B cell (primary cell): ENCODE data around the gene EEF1AKMT2. TPM values are rescaled to one million over a fixed set of nuclear protein-coding genes. Genes with fewer than 3 reads are reported as not detected.

Source experiments
- ATAC-seq: fragments of 200-7000 bp; cut with Tn5 transposase; one replicate; pipeline ENCODE4 v1.10.0; 2021; ENCODE audit warnings: low read depth, mild to moderate bottlenecking, moderate number of reproducible peaks, moderate library complexity
- CTCF ChIA-PET: fragments of 350-600 bp; sonication (Branson Sonifier 250); formaldehyde crosslinking; loops from one replicate; lab custom pipeline; 2021; ENCODE audit warnings: antibody characterized with exemption, inconsistent platforms; lab: Charles Lee
- POLR2A ChIA-PET: fragments of 350-600 bp; sonication (Branson Sonifier 250); formaldehyde crosslinking; loops from one replicate; lab custom pipeline; 2021; ENCODE audit warnings: antibody characterized with exemption; lab: Charles Lee
- DNase-seq: peaks from one replicate; pipeline ENCODE4 v3.0.0; 2013
- H2AFZ ChIP-seq: 2 replicates; pipeline ENCODE4 v1.6.1; 2012; ENCODE audit warnings: mild to moderate bottlenecking, low read depth, low read length; ENCODE audit not compliant: insufficient read depth, poor library complexity, severe bottlenecking
- H3K27ac ChIP-seq, 2 donors: 1 replicate in 1 of 2; 2 replicates in 1 of 2; pipeline ENCODE4 v1.5.1; 2012 to 2013; ENCODE audit warnings: low read length in 2 of 2, mild to moderate bottlenecking in 2 of 2, moderate library complexity in 1 of 2
- H3K27me3 ChIP-seq, 4 experiments: fragments of 200-600 bp in 1 of 4; sonication (generic) in 1 of 4; replicated peaks in 1 of 4; 1 replicate in 2 of 4; 2 replicates in 2 of 4; pipeline versions ENCODE4 v1.6.1 to v1.7.0; 2013 to 2016; ENCODE audit warnings: low read length in 3 of 4, mild to moderate bottlenecking in 2 of 4, mixed read lengths in 1 of 4, moderate library complexity in 1 of 4; ENCODE audit not compliant: insufficient read depth in 4 of 4, control insufficient read depth in 3 of 4; ENCODE audit errors: control extremely low read depth in 1 of 4
- H3K36me3 ChIP-seq, 2 experiments: replicated peaks in 1 of 2; 1 replicate in 1 of 2; 2 replicates in 1 of 2; pipeline versions ENCODE4 v1.6.1 to v1.7.1; 2013; ENCODE audit warnings: low read length in 1 of 2; ENCODE audit not compliant: insufficient read depth in 2 of 2, control insufficient read depth in 1 of 2; ENCODE audit errors: control extremely low read depth in 1 of 2, extremely low read depth in 1 of 2
- H3K4me1 ChIP-seq, 2 donors: fragments of 200-600 bp in 1 of 2; sonication (generic) in 1 of 2; 1 replicate in 1 of 2; 2 replicates in 1 of 2; pipeline versions ENCODE4 v1.5.1 to v1.6.1; 2013 to 2017; ENCODE audit warnings: low read length in 2 of 2; ENCODE audit not compliant: control insufficient read depth in 2 of 2, insufficient read depth in 2 of 2
- H3K4me2 ChIP-seq: replicated peaks from 2 replicates; pipeline ENCODE3; 2012; ENCODE audit warnings: mild to moderate bottlenecking, low read depth, low read length; ENCODE audit not compliant: poor library complexity, severe bottlenecking
- H3K4me3 ChIP-seq, 5 experiments: fragments of 200-600 bp in 1 of 5; sonication (generic) in 1 of 5; 1 replicate in 3 of 5; 2 replicates in 2 of 5; pipeline versions ENCODE4 v1.5.1 to v1.7.0; 2011 to 2016; ENCODE audit warnings: low read length in 4 of 5, mild to moderate bottlenecking in 4 of 5, low read depth in 2 of 5, control low read depth in 1 of 5, moderate library complexity in 1 of 5; ENCODE audit not compliant: insufficient read depth in 1 of 5; ENCODE audit errors: control extremely low read depth in 1 of 5, extremely low read depth in 1 of 5
- H3K79me2 ChIP-seq: fragments of 200-600 bp; sonication (generic); one replicate; pipeline ENCODE4 v1.6.0; 2016; ENCODE audit warnings: low read length; ENCODE audit not compliant: control insufficient read depth, insufficient read depth
- H3K9ac ChIP-seq: fragments of 200-600 bp; sonication (generic); 2 replicates; pipeline ENCODE4 v1.6.1; 2017; ENCODE audit warnings: mild to moderate bottlenecking, low read length, moderate library complexity
- H3K9me3 ChIP-seq, 3 donors: one replicate each; pipeline versions ENCODE4 v1.6.1 to v1.7.1; 2013; ENCODE audit warnings: low read length in 2 of 3; ENCODE audit not compliant: control insufficient read depth in 2 of 3, insufficient read depth in 1 of 3; ENCODE audit errors: control extremely low read depth in 1 of 3
- H4K20me1 ChIP-seq: 2 replicates; pipeline ENCODE4 v1.6.0; 2012; ENCODE audit warnings: mild to moderate bottlenecking, low read length; ENCODE audit not compliant: insufficient read depth, control insufficient read depth, poor library complexity, severe bottlenecking
- H3K27ac Mint-ChIP-seq: one replicate; pipeline ENCODE4 v1.8.0; 2021; ENCODE audit warnings: mixed read lengths
- H3K27me3 Mint-ChIP-seq: one replicate; pipeline ENCODE4 v1.8.0; 2021; ENCODE audit warnings: mixed read lengths
- H3K4me1 Mint-ChIP-seq: one replicate; pipeline ENCODE4 v1.8.0; 2021; ENCODE audit warnings: mixed read lengths
- H3K4me3 Mint-ChIP-seq: one replicate; pipeline ENCODE4 v1.8.0; 2021; ENCODE audit warnings: mixed read lengths
- H3K9me3 Mint-ChIP-seq: one replicate; pipeline ENCODE4 v1.8.0; 2022; ENCODE audit warnings: mixed read lengths; ENCODE audit not compliant: insufficient read depth
- CTCF ChIP-seq: fragments of 200-600 bp; IDR thresholded peaks from one replicate; pipeline ENCODE4 v1.8.0; 2022; ENCODE audit warnings: antibody characterized with exemption, mild to moderate bottlenecking
- EZH2 ChIP-seq: IDR thresholded peaks from 2 replicates; pipeline ENCODE4 v1.6.1; 2012; ENCODE audit warnings: borderline replicate concordance, low read depth, mild to moderate bottlenecking, moderate library complexity, low read length; ENCODE audit not compliant: insufficient read depth, poor library complexity, severe bottlenecking
- WGBS: methylation state at CpG from one replicate; pipeline ENCODE4 v1.1.5; 2013; ENCODE audit warnings: missing lambda C conversion rate; ENCODE audit not compliant: insufficient coverage; 5-methylcytosine and 5-hydroxymethylcytosine counted together
- intact Hi-C: fragments of 100-400 bp; cut with micrococcal nuclease; formaldehyde crosslinking; loops from one replicate; pipeline ENCODE4 v1.10.0; 2022
- polyA plus RNA-seq: library from polyadenylated mRNA; depleted of rRNA; stranded (reverse); fragments of >200 nt; gene quantifications from 2 replicates; pipeline ENCODE4 v1.2.3, GENCODE V29; 2012
- total RNA-seq, 2 donors: library from RNA; stranded (reverse); fragments of 120-200 nt in 1 of 2; gene quantifications; 1 replicate in 1 of 2; 2 replicates in 1 of 2; pipeline versions ENCODE4 v1.2.3 to v1.2.4, GENCODE V29; 2013 to 2022

EEF1AKMT2 gene
- total and polyA plus RNA-seq, 2 donors (not counting 1 experiment from before 2014, with no cell fraction given) = 8.8 to 15.0 TPM

GRCh38 chr10:124732931-124733570, 58.6 kb downstream of the EEF1AKMT2 start:
- intact Hi-C loops = loop anchor here (2.0 kb wide), 1 partner anchor 14 kb away; no protein-coding TSS in a partner anchor
- no peak for TF ChIP-seq CTCF
- no peak for TF ChIP-seq EZH2
- Mint-ChIP-seq H3K4me1 (peaks cover 97% of the 10 kb centered on the region), H3K4me3 (peak overlapping the region; percentile 52), H3K9me3 (no peaks in the 10 kb centered on the region), H3K27me3 (no peaks in the 10 kb centered on the region), H3K27ac (peak overlapping the region; percentile 79)
- Histone ChIP-seq H3K27ac (peak overlapping the region; percentile 80 to 98), H3K4me3 (peak overlapping the region in 2 of 5 experiments; percentile 13 to 39), H4K20me1 (peaks cover 66% of the 10 kb centered on the region), H3K27me3 (no peaks in the 10 kb centered on the region), H3K4me2 (peak overlapping the region; percentile 90), H3K4me1 (peaks cover 99 to 100% of the 10 kb centered on the region in 2 donors), H3K79me2 (peaks cover 100% of the 10 kb centered on the region), H3K9ac (peak overlapping the region; percentile 45), H3K36me3 (peaks cover 0 to 26% of the 10 kb centered on the region in 2 experiments), H3K9me3 (no peaks in the 10 kb centered on the region), H2AFZ (peak overlapping the region; percentile 14)
- DNase-seq (peak; percentile 61), ATAC-seq (peak; percentile 34)
- POLR2A ChIA-PET = interaction anchor here (0.6 to 6.8 kb wide), 10 partner anchors 9 to 183 kb away, joined by 3 to 32 read pairs (median 5); no protein-coding TSS in a partner anchor
- CTCF ChIA-PET = interaction anchor here (1.0 to 19.2 kb wide), 11 partner anchors 6 to 203 kb away, joined by 3 to 353 read pairs (median 4); no protein-coding TSS in a partner anchor
- 55% methylated on average over 9 of the region's 14 CpGs for WGBS

- H3K4me2 ChIP-seq = peak overlapping the region; percentile 90
- no peak for TF ChIP-seq EZH2
- no peak for TF ChIP-seq CTCF
- peaks cover 0 to 26% of the 10 kb centered on the region in 2 experiments for H3K36me3 ChIP-seq
- no peaks in the 10 kb centered on the region for H3K9me3 ChIP-seq
- H3K4me1 Mint-ChIP-seq = peaks cover 96% of the 10 kb centered on the region
- no peaks in the 10 kb centered on the region for H3K9me3 Mint-ChIP-seq
- ChIA-PET POLR2A (interaction anchor here (0.6 to 6.8 kb wide), 6 partner anchors 8 to 112 kb away, joined by 3 to 32 read pairs (median 3); no protein-coding TSS in a partner anchor), CTCF (interaction anchor here (1.0 to 19.2 kb wide), 4 partner anchors 8 to 197 kb away, joined by 3 to 353 read pairs (median 60); no protein-coding TSS in a partner anchor)
- H3K79me2 ChIP-seq = peaks cover 100% of the 10 kb centered on the region
- H3K27ac ChIP-seq = peak overlapping the region; percentile 80 to 98
- intact Hi-C loops = no loop called here
- H3K27me3 ChIP-seq = no peaks in the 10 kb centered on the region
- ATAC-seq (no peak), DNase-seq (no peak)
- no peak overlapping the region for H3K4me3 ChIP-seq
- H3K4me1 ChIP-seq = peaks cover 96 to 98% of the 10 kb centered on the region in 2 donors
- H3K27me3 Mint-ChIP-seq = no peaks in the 10 kb centered on the region
- peaks cover 53% of the 10 kb centered on the region for H4K20me1 ChIP-seq
- no peak overlapping the region for H3K9ac ChIP-seq
- peak overlapping the region; percentile 45 for H3K4me3 Mint-ChIP-seq
- H2AFZ ChIP-seq = no peak overlapping the region
- H3K27ac Mint-ChIP-seq = peak overlapping the region; percentile 97
- WGBS = 97% methylated on average over 4 of the region's 9 CpGs
Observed at GRCh38 chr10:124731551-124731950, 60.1 kb downstream of the EEF1AKMT2 start.
